Activated CD4-positive, alpha-beta T cell treated with anti-CD3 and anti-CD28 coated beads for 36 hours (primary cell): ENCODE data around the gene SGCD. TPM values are rescaled to one million over a fixed set of nuclear protein-coding genes. Genes with fewer than 3 reads are reported as not detected.

Experiments used
- ATAC-seq: fragments of 200-7000 bp; cut with Tn5 transposase; one replicate; pipeline ENCODE4 v1.10.0; 2021; ENCODE audit warnings: mild to moderate bottlenecking, moderate library complexity
- CTCF ChIA-PET: fragments of 350-600 bp; sonication (Branson Sonifier 250); formaldehyde crosslinking; loops from one replicate; lab custom pipeline; 2021; ENCODE audit warnings: antibody characterized with exemption; lab: Charles Lee
- POLR2A ChIA-PET: fragments of 350-600 bp; sonication (Branson Sonifier 250); formaldehyde crosslinking; loops from one replicate; lab custom pipeline; 2021; ENCODE audit warnings: antibody characterized with exemption, inconsistent platforms; lab: Charles Lee
- DNase-seq: peaks from one replicate; pipeline ENCODE4 v3.0.0-alpha.2; 2020
- H3K27ac Mint-ChIP-seq: one replicate; pipeline ENCODE4 v1.8.0; 2021; ENCODE audit warnings: mixed read lengths
- H3K27me3 Mint-ChIP-seq: one replicate; pipeline ENCODE4 v1.8.0; 2021; ENCODE audit warnings: mixed read lengths
- H3K36me3 Mint-ChIP-seq: one replicate; pipeline ENCODE4 v1.8.0; 2021; ENCODE audit warnings: low read depth, mixed read lengths
- H3K4me1 Mint-ChIP-seq: one replicate; pipeline ENCODE4 v1.8.0; 2021; ENCODE audit warnings: mixed read lengths
- H3K4me3 Mint-ChIP-seq: one replicate; pipeline ENCODE4 v1.8.0; 2021; ENCODE audit warnings: mild to moderate bottlenecking, moderate library complexity, mixed read lengths
- H3K9me3 Mint-ChIP-seq: one replicate; pipeline ENCODE4 v1.8.0; 2021; ENCODE audit warnings: low read depth, mixed read lengths
- intact Hi-C, 2 experiments: fragments of 100-400 bp; cut with DNase I in 1 of 2; cut with micrococcal nuclease in 1 of 2; formaldehyde crosslinking; loops; one replicate each; pipeline versions ENCODE4 v1.14.2 to v1.15.1; 2022 to 2024; cut with DNase I, micrococcal nuclease
- total RNA-seq, 2 experiments: library from RNA; stranded (reverse); gene quantifications; one replicate each; pipeline ENCODE4 v1.2.3, GENCODE V29; 2021

The SGCD gene
- not detected for total RNA-seq

- intact Hi-C loops: no loop called here
- ATAC-seq (no peak), DNase-seq (no peak)
- Mint-ChIP-seq H3K4me1 (no peaks in the 10 kb centered on the region), H3K36me3 (no peaks in the 10 kb centered on the region), H3K4me3 (no peak within 1 kb of the TSS), H3K27me3 (peaks cover 21% of the 10 kb centered on the region), H3K27ac (no peak within 1 kb of the TSS), H3K9me3 (no peaks in the 10 kb centered on the region)
- CTCF ChIA-PET: interaction anchor here (0.7 kb wide), 1 partner anchor 417 kb away, joined by 3 read pairs; no protein-coding TSS in a partner anchor
- POLR2A ChIA-PET: no interaction called here
These were observed at the start of gene SGCD for GRCh38 chr5:156326718-156327259. SGCD (plus strand) TSS chr5:156327164.

DNA sequence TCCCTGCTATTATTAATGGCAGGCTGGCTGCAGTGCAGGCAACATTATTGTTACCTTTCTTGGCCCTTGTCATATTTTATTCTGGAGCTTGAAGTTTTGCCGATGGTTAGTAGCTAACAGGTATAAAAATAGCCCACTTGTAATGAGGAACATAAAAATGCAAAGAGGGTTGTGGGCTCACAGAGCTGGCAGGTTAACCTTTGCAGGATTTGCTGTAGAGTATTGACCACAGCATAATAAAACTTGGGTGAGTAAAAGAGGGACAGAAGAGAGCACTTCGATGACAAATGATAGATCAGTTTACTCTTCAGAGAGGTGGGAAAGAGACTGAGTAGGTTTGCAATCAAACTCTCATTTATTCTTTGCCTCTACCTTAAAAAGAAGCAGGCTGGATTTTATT, 49.7 kb upstream of the SGCD start:
- Mint-ChIP-seq H3K9me3 (no peaks in the 10 kb centered on the region), H3K4me1 (no peaks in the 10 kb centered on the region), H3K4me3 (no peak overlapping the region), H3K36me3 (no peaks in the 10 kb centered on the region), H3K27me3 (peaks cover 2% of the 10 kb centered on the region), H3K27ac (no peak overlapping the region)
- ChIA-PET POLR2A (no interaction called here), CTCF (no interaction called here)
- ATAC-seq (no peak), DNase-seq (no peak)
- intact Hi-C loops: no loop called here

- H3K4me1 Mint-ChIP-seq: no peaks in the 10 kb centered on the region
- intact Hi-C loops: no loop called here
- no peaks in the 10 kb centered on the region for H3K9me3 Mint-ChIP-seq
- CTCF ChIA-PET: no interaction called here
- peaks cover 4% of the 10 kb centered on the region for H3K27me3 Mint-ChIP-seq
- H3K36me3 Mint-ChIP-seq: no peaks in the 10 kb centered on the region
- POLR2A ChIA-PET: no interaction called here
- no peak overlapping the region for H3K4me3 Mint-ChIP-seq
- ATAC-seq (no peak), DNase-seq (no peak)
- H3K27ac Mint-ChIP-seq: no peak overlapping the region
These were observed 31.5 kb upstream of the SGCD start for GRCh38 chr5:156295431-156295830.

GRCh38 chr5:156310115-156310514, 16.8 kb upstream of the SGCD start:
- ChIA-PET CTCF (no interaction called here), POLR2A (no interaction called here)
- Mint-ChIP-seq H3K4me3 (no peak overlapping the region), H3K27me3 (peaks cover 3% of the 10 kb centered on the region), H3K27ac (no peak overlapping the region), H3K9me3 (peaks cover 7% of the 10 kb centered on the region), H3K4me1 (no peaks in the 10 kb centered on the region), H3K36me3 (no peaks in the 10 kb centered on the region)
- ATAC-seq: no peak
- intact Hi-C loops: no loop called here
- no peak for DNase-seq

GRCh38 chr5:156312897-156313694, 13.9 kb upstream of the SGCD start:
- intact Hi-C loops: no loop called here
- POLR2A ChIA-PET: no interaction called here
- H3K27ac Mint-ChIP-seq: no peak overlapping the region
- CTCF ChIA-PET: interaction anchor here (1.5 kb wide), 1 partner anchor 27 kb away, joined by 3 read pairs; no protein-coding TSS in a partner anchor
- H3K36me3 Mint-ChIP-seq: no peaks in the 10 kb centered on the region
- H3K4me1 Mint-ChIP-seq: no peaks in the 10 kb centered on the region
- DNase-seq: no peak
- no peak for ATAC-seq
- H3K27me3 Mint-ChIP-seq: peaks cover 3% of the 10 kb centered on the region
- no peak overlapping the region for H3K4me3 Mint-ChIP-seq
- H3K9me3 Mint-ChIP-seq: no peaks in the 10 kb centered on the region

- no peaks in the 10 kb centered on the region for H3K4me1 Mint-ChIP-seq
- H3K36me3 Mint-ChIP-seq: no peaks in the 10 kb centered on the region
- H3K27me3 Mint-ChIP-seq: peaks cover 5% of the 10 kb centered on the region
- H3K27ac Mint-ChIP-seq: no peak overlapping the region
- intact Hi-C loops: no loop called here
- DNase-seq: no peak
- ChIA-PET CTCF (no interaction called here), POLR2A (no interaction called here)
- no peak for ATAC-seq
- no peak overlapping the region for H3K4me3 Mint-ChIP-seq
- H3K9me3 Mint-ChIP-seq: no peaks in the 10 kb centered on the region
These were observed 12.5 kb upstream of the SGCD start for GRCh38 chr5:156314416-156314815.

DNA sequence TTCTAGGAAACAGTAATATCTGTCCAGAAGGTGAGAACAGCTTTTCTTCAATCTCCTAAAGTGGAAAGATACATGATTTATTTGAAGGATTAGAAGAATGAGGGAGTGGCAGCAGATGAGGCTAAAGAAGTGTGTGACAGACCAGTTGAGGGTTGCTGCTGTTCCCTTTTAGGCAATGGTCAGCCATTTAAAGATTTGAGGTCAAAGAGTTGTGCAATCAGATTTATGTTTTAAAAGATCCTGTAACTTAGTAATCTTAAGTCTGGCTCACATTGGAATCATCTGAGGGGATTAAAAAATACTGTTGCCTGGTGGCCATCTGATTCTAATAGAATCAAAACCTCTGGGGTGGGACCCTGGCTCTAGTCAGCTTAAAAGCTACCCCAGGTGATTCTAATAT, 4.3 kb upstream of the SGCD start:
- intact Hi-C loops: no loop called here
- DNase-seq: no peak
- H3K9me3 Mint-ChIP-seq: no peaks in the 10 kb centered on the region
- peaks cover 14% of the 10 kb centered on the region for H3K27me3 Mint-ChIP-seq
- H3K4me1 Mint-ChIP-seq: no peaks in the 10 kb centered on the region
- no peak overlapping the region for H3K27ac Mint-ChIP-seq
- POLR2A ChIA-PET: no interaction called here
- ATAC-seq: no peak
- H3K4me3 Mint-ChIP-seq: no peak overlapping the region
- no peaks in the 10 kb centered on the region for H3K36me3 Mint-ChIP-seq
- CTCF ChIA-PET: no interaction called here

DNA sequence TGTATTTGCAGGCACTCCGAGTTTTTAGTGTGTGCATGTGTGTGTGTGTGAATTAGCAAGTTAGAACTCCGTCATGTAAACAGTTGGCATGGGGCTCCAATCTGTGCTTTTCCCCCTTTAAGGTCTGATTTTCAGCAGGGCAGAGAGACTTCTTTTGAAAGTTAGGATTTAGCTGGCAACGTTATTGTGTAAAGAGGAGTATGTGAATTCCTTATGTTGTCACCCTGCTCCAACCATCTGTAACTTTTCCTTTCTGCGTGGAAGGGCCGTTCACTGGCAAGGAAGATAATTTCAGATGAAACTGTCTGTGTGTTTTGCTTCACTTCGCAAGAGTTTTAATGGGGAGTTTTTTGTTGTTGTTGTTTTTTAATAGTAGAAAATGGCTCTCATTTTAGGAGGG, 332 bp downstream of the SGCD start:
- intact Hi-C loops: no loop called here
- H3K9me3 Mint-ChIP-seq: no peaks in the 10 kb centered on the region
- H3K36me3 Mint-ChIP-seq: no peaks in the 10 kb centered on the region
- H3K4me1 Mint-ChIP-seq: no peaks in the 10 kb centered on the region
- H3K4me3 Mint-ChIP-seq: no peak overlapping the region
- POLR2A ChIA-PET: no interaction called here
- DNase-seq: no peak
- CTCF ChIA-PET: interaction anchor here (0.7 kb wide), 1 partner anchor 417 kb away, joined by 3 read pairs; no protein-coding TSS in a partner anchor
- peaks cover 21% of the 10 kb centered on the region for H3K27me3 Mint-ChIP-seq
- no peak overlapping the region for H3K27ac Mint-ChIP-seq
- ATAC-seq: no peak

DNA sequence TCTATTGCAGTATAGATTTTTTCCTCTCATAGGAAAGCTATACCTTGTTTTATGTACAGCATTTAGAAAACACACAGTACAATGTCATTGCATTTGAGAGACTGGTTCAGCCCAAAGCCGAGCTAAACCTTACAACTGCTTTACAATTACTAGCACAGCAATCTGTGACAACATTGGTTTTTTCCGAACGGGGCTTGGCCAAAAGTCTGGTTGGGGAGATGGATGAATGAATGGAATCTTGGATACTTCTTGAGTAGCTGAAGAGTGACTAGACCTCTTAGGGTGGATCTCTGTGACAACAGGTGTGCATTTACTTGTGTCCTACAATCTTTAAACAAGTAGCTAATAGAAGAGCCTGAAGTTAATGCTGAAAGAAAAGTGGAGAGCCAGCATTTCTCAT, 1.2 kb downstream of the SGCD start:
- ChIA-PET POLR2A (no interaction called here), CTCF (interaction anchor here (0.9 kb wide), 1 partner anchor 8 kb away, joined by 3 read pairs; no protein-coding TSS in a partner anchor)
- Mint-ChIP-seq H3K27ac (no peak overlapping the region), H3K4me1 (no peaks in the 10 kb centered on the region), H3K9me3 (no peaks in the 10 kb centered on the region), H3K4me3 (no peak overlapping the region), H3K27me3 (peaks cover 18% of the 10 kb centered on the region), H3K36me3 (no peaks in the 10 kb centered on the region)
- DNase-seq (no peak), ATAC-seq (no peak)
- intact Hi-C loops: no loop called here

- POLR2A ChIA-PET: no interaction called here
- Mint-ChIP-seq H3K36me3 (no peaks in the 10 kb centered on the region), H3K9me3 (no peaks in the 10 kb centered on the region), H3K4me3 (no peak overlapping the region), H3K27ac (no peak overlapping the region), H3K27me3 (peaks cover 18% of the 10 kb centered on the region), H3K4me1 (no peaks in the 10 kb centered on the region)
- no peak for DNase-seq
- intact Hi-C loops: no loop called here
- no peak for ATAC-seq
- CTCF ChIA-PET: interaction anchor here (0.9 kb wide), 1 partner anchor 7 kb away, joined by 3 read pairs; no protein-coding TSS in a partner anchor
These were observed 1.8 kb downstream of the SGCD start for GRCh38 chr5:156328766-156329165.

DNA sequence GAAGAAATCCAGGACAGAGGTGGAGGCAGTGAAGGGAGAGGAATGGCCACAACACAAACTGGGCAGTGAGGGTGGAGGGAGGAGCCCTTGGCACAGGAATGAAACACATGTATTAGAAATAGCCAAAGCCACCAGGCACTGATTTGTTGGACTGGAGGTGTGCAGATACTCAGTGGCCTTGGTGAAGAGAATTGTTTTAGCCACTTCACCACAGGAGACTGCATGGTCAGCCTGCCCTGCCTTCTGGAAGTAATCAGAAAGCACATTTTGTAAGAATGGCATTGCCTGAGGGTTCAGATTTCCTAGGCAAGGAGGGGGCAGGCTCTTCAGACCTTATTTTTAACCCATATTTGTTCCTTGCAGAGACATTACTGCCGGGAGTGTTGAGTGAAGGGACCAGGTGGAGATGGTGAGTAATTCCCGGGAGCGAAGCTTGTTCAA, 2.2 kb downstream of the SGCD start:
- no peak for DNase-seq
- Mint-ChIP-seq H3K27ac (no peak overlapping the region), H3K4me3 (no peak overlapping the region)

More for the DNA sequence above, 2.2 kb downstream of the SGCD start:
- CTCF ChIA-PET: no interaction called here
- H3K9me3 Mint-ChIP-seq: no peaks in the 10 kb centered on the region
- no peak for ATAC-seq
- POLR2A ChIA-PET: no interaction called here
- no peaks in the 10 kb centered on the region for H3K4me1 Mint-ChIP-seq
- H3K36me3 Mint-ChIP-seq: no peaks in the 10 kb centered on the region
- peaks cover 18% of the 10 kb centered on the region for H3K27me3 Mint-ChIP-seq
- intact Hi-C loops: no loop called here
